PC-3 (cell line): ENCODE measurements around the gene ZDHHC22.

ENCODE experiments used
- EZH2 ChIP-seq: fragments of 300-600 bp; sonication (generic); IDR thresholded peaks from one replicate; pipeline ENCODE4 v1.6.1; 2017; ENCODE audit warnings: antibody characterized with exemption, mild to moderate bottlenecking, low read length; ENCODE audit not compliant: unreplicated experiment
- TF ChIP-seq, protein P1 (sequence below): fragments of 300-600 bp; sonication (generic); conservative IDR thresholded peaks from 2 replicates; pipeline ENCODE4 v1.5.1; 2017; ENCODE audit warnings: antibody characterized with exemption, low read depth, mild to moderate bottlenecking, low read length

- TF ChIP-seq, protein P1, sequence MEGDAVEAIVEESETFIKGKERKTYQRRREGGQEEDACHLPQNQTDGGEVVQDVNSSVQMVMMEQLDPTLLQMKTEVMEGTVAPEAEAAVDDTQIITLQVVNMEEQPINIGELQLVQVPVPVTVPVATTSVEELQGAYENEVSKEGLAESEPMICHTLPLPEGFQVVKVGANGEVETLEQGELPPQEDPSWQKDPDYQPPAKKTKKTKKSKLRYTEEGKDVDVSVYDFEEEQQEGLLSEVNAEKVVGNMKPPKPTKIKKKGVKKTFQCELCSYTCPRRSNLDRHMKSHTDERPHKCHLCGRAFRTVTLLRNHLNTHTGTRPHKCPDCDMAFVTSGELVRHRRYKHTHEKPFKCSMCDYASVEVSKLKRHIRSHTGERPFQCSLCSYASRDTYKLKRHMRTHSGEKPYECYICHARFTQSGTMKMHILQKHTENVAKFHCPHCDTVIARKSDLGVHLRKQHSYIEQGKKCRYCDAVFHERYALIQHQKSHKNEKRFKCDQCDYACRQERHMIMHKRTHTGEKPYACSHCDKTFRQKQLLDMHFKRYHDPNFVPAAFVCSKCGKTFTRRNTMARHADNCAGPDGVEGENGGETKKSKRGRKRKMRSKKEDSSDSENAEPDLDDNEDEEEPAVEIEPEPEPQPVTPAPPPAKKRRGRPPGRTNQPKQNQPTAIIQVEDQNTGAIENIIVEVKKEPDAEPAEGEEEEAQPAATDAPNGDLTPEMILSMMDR = peak; percentile 92
- no peak for TF ChIP-seq EZH2
These were observed 1.8 kb downstream of the ZDHHC22 start for GRCh38 chr14:77139540-77140358.
